Activated CD8-positive, alpha-beta T cell treated with anti-CD3 and anti-CD28 coated beads, Interleukin-2, amount 10 ng/mL, durations not matched to agents 7 days and 5 days (primary cell): ENCODE measurements around the gene ZNF367. TPM values are rescaled to one million over a fixed set of nuclear protein-coding genes. Genes with fewer than 3 reads are reported as not detected.
"Not testable (repeated sequence)": the region's sequence is repeated elsewhere in the genome, so short reads cannot be mapped to it uniquely, and the experiment has no call there.

Source experiments
- ATAC-seq: fragments of 150-1000 bp; cut with Tn5 transposase; one replicate; pipeline ENCODE4 v1.10.0; 2021; ENCODE audit warnings: moderate library complexity
- CTCF ChIA-PET: fragments of 350-600 bp; sonication (Branson Sonifier 250); formaldehyde crosslinking; loops from one replicate; lab custom pipeline; 2021; ENCODE audit warnings: antibody characterized with exemption; lab: Charles Lee
- POLR2A ChIA-PET: fragments of 350-600 bp; sonication (Branson Sonifier 250); formaldehyde crosslinking; loops from one replicate; lab custom pipeline; 2021; ENCODE audit warnings: antibody characterized with exemption; lab: Charles Lee
- DNase-seq: peaks from one replicate; pipeline ENCODE4 v3.0.0-alpha.2; 2020
- H3K27ac Mint-ChIP-seq: one replicate; pipeline ENCODE4 v1.8.0; 2021; ENCODE audit warnings: mild to moderate bottlenecking, mixed read lengths
- H3K27me3 Mint-ChIP-seq: one replicate; pipeline ENCODE4 v1.8.0; 2021; ENCODE audit warnings: low read depth, mixed read lengths
- H3K36me3 Mint-ChIP-seq: one replicate; pipeline ENCODE4 v1.8.0; 2021; ENCODE audit warnings: low read depth, mixed read lengths
- H3K4me1 Mint-ChIP-seq: one replicate; pipeline ENCODE4 v1.8.0; 2021; ENCODE audit warnings: low read depth, mixed read lengths
- H3K4me3 Mint-ChIP-seq: one replicate; pipeline ENCODE4 v1.8.0; 2021; ENCODE audit warnings: mild to moderate bottlenecking, mixed read lengths
- H3K9me3 Mint-ChIP-seq: one replicate; pipeline ENCODE4 v1.8.0; 2022; ENCODE audit warnings: mixed read lengths; ENCODE audit not compliant: insufficient read depth
- total RNA-seq, 2 experiments: library from RNA; stranded (reverse); gene quantifications; one replicate each; pipeline ENCODE4 v1.2.3, GENCODE V29; 2021

Gene ZNF367
- total RNA-seq, 2 experiments from 2014 or later: 37.1 to 38.4 TPM

GRCh38 chr9:96378187-96378586 is 40.0 kb downstream of the ZNF367 start:
- DNase-seq: no peak
- POLR2A ChIA-PET: no interaction called here
- no peak for ATAC-seq
- Mint-ChIP-seq H3K4me1 (peaks cover 14% of the 10 kb centered on the region), H3K27ac (no peak overlapping the region), H3K36me3 (peaks cover 12% of the 10 kb centered on the region), H3K9me3 (no peaks in the 10 kb centered on the region), H3K27me3 (no peaks in the 10 kb centered on the region), H3K4me3 (no peak overlapping the region)
- CTCF ChIA-PET: no interaction called here

- no peaks in the 10 kb centered on the region for H3K9me3 Mint-ChIP-seq
- POLR2A ChIA-PET: no interaction called here
Observed at GRCh38 chr9:96376891-96377874, 41.0 kb downstream of the ZNF367 start.

GRCh38 chr9:96375507-96375906 is 42.7 kb downstream of the ZNF367 start:
- DNase-seq, CTCF ChIA-PET: not testable (repeated sequence)

More at GRCh38 chr9:96376891-96377874, 41.0 kb downstream of the ZNF367 start:
- Mint-ChIP-seq H3K27ac (no peak overlapping the region), H3K27me3 (no peaks in the 10 kb centered on the region), H3K4me3 (no peak overlapping the region), H3K4me1 (peaks cover 8% of the 10 kb centered on the region), H3K36me3 (peaks cover 6% of the 10 kb centered on the region)
- ATAC-seq (no peak), DNase-seq (no peak)
- CTCF ChIA-PET: no interaction called here

GRCh38 chr9:96367943-96368342 is 50.2 kb downstream of the ZNF367 start:
- CTCF ChIA-PET: interaction anchor here (0.7 to 1.0 kb wide), 2 partner anchors 12 to 199 kb away, joined by 3 to 4 read pairs; no protein-coding TSS in a partner anchor
- no peaks in the 10 kb centered on the region for H3K9me3 Mint-ChIP-seq
- no peak overlapping the region for H3K27ac Mint-ChIP-seq
- no peaks in the 10 kb centered on the region for H3K4me1 Mint-ChIP-seq
- H3K4me3 Mint-ChIP-seq: no peak overlapping the region
- H3K36me3 Mint-ChIP-seq: peaks cover 2% of the 10 kb centered on the region
- ATAC-seq (no peak), DNase-seq (no peak)
- POLR2A ChIA-PET: interaction anchor here (0.6 kb wide), 1 partner anchor 14 kb away, joined by 3 read pairs; no protein-coding TSS in a partner anchor
- no peaks in the 10 kb centered on the region for H3K27me3 Mint-ChIP-seq

More at GRCh38 chr9:96375507-96375906, 42.7 kb downstream of the ZNF367 start:
- H3K4me3 Mint-ChIP-seq, ATAC-seq, H3K36me3 Mint-ChIP-seq, H3K27ac Mint-ChIP-seq, H3K27me3 Mint-ChIP-seq, H3K4me1 Mint-ChIP-seq, POLR2A ChIA-PET, H3K9me3 Mint-ChIP-seq: not testable (repeated sequence)

GRCh38 chr9:96363175-96363967 is 54.8 kb downstream of the ZNF367 start:
- CTCF ChIA-PET: no interaction called here
- Mint-ChIP-seq H3K4me1 (no peaks in the 10 kb centered on the region), H3K4me3 (no peak overlapping the region), H3K9me3 (no peaks in the 10 kb centered on the region), H3K27me3 (no peaks in the 10 kb centered on the region), H3K27ac (no peak overlapping the region), H3K36me3 (peaks cover 3% of the 10 kb centered on the region)
- DNase-seq: no peak
- ATAC-seq: no peak
- POLR2A ChIA-PET: no interaction called here

- POLR2A ChIA-PET, H3K27ac Mint-ChIP-seq, H3K9me3 Mint-ChIP-seq, H3K4me1 Mint-ChIP-seq, H3K27me3 Mint-ChIP-seq, ATAC-seq, H3K36me3 Mint-ChIP-seq, H3K4me3 Mint-ChIP-seq, DNase-seq, CTCF ChIA-PET: not testable (repeated sequence)
Observed at GRCh38 chr9:96362119-96362518, 56.1 kb downstream of the ZNF367 start.

- H3K27ac Mint-ChIP-seq: no peak overlapping the region
- H3K27me3 Mint-ChIP-seq: no peaks in the 10 kb centered on the region
- no peaks in the 10 kb centered on the region for H3K4me1 Mint-ChIP-seq
- H3K36me3 Mint-ChIP-seq: peaks cover 3% of the 10 kb centered on the region
- ChIA-PET CTCF (no interaction called here), POLR2A (no interaction called here)
- no peak for DNase-seq
- H3K4me3 Mint-ChIP-seq: no peak overlapping the region
- ATAC-seq: no peak
- H3K9me3 Mint-ChIP-seq: no peaks in the 10 kb centered on the region
Observed at GRCh38 chr9:96361668-96362067, 56.5 kb downstream of the ZNF367 start.

- Mint-ChIP-seq H3K27ac (no peak overlapping the region), H3K36me3 (peaks cover 3% of the 10 kb centered on the region), H3K4me3 (no peak overlapping the region), H3K4me1 (no peaks in the 10 kb centered on the region), H3K27me3 (no peaks in the 10 kb centered on the region), H3K9me3 (no peaks in the 10 kb centered on the region)
- POLR2A ChIA-PET: no interaction called here
- DNase-seq: no peak
- no peak for ATAC-seq
- CTCF ChIA-PET: no interaction called here
Observed at GRCh38 chr9:96360976-96361375, 57.2 kb downstream of the ZNF367 start.

- H3K9me3 Mint-ChIP-seq, DNase-seq, H3K27ac Mint-ChIP-seq, POLR2A ChIA-PET, CTCF ChIA-PET, H3K4me1 Mint-ChIP-seq, H3K36me3 Mint-ChIP-seq, ATAC-seq, H3K4me3 Mint-ChIP-seq, H3K27me3 Mint-ChIP-seq: not testable (repeated sequence)
Observed at GRCh38 chr9:96360523-96360922, 57.6 kb downstream of the ZNF367 start.

GRCh38 chr9:96350866-96351265 is 67.3 kb downstream of the ZNF367 start:
- ChIA-PET CTCF (interaction anchor here (1.1 kb wide), 1 partner anchor 23 kb away, joined by 3 read pairs; no protein-coding TSS in a partner anchor), POLR2A (no interaction called here)
- H3K4me3 Mint-ChIP-seq: no peak overlapping the region
- DNase-seq (no peak), ATAC-seq (no peak)
- H3K36me3 Mint-ChIP-seq: peaks cover 1% of the 10 kb centered on the region
- no peaks in the 10 kb centered on the region for H3K4me1 Mint-ChIP-seq
- H3K9me3 Mint-ChIP-seq: no peaks in the 10 kb centered on the region
- no peak overlapping the region for H3K27ac Mint-ChIP-seq
- no peaks in the 10 kb centered on the region for H3K27me3 Mint-ChIP-seq

GRCh38 chr9:96348261-96348660 is 69.9 kb downstream of the ZNF367 start:
- CTCF ChIA-PET: no interaction called here
- Mint-ChIP-seq H3K9me3 (no peaks in the 10 kb centered on the region), H3K4me3 (no peak overlapping the region), H3K4me1 (no peaks in the 10 kb centered on the region), H3K27me3 (no peaks in the 10 kb centered on the region), H3K27ac (no peak overlapping the region), H3K36me3 (no peaks in the 10 kb centered on the region)
- DNase-seq: no peak
- ATAC-seq: no peak
- POLR2A ChIA-PET: no interaction called here
